Ecto neural progenitor cell (in vitro differentiated cells): ENCODE results near the gene RNF208.
A peak's percentile ranks its signal among the peaks of the same experiment; 100 is the strongest.
"Not testable (repeated sequence)": the region's sequence is repeated elsewhere in the genome, so short reads cannot be mapped to it uniquely, and the experiment has no call there.

Experiments used
- DNase-seq: peaks from one replicate; pipeline ENCODE4 v3.0.0-alpha.2; 2018; ENCODE audit warnings: low spot score

Gene RNF208

DNA sequence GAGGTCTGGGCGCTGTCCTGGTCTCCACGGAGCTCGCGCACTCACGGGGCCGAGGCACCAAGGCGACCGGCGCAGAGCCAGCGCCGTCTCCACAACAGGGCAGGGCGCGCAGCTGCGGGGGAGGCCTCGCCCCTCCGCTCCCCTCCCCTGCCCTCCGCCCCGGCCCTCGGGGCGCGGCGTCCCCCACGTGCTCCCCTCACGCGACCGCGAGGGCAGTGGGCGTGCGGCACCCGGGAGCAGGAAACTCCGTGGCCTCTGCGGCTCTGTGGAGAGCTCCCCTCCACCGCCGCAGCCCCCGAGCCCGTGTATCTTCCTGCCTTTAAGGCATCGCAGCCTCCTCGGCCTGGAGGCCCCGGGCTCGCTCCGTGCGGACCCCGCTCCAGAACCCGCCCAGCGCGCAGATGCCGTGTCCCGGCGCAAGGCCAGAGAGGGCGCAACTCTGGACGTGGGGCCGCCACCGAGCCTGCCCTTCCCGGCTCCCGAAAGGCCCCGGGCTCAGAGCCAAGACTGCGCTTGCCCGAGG, 18.3 kb upstream of the RNF208 start:
- no peak for DNase-seq

DNA sequence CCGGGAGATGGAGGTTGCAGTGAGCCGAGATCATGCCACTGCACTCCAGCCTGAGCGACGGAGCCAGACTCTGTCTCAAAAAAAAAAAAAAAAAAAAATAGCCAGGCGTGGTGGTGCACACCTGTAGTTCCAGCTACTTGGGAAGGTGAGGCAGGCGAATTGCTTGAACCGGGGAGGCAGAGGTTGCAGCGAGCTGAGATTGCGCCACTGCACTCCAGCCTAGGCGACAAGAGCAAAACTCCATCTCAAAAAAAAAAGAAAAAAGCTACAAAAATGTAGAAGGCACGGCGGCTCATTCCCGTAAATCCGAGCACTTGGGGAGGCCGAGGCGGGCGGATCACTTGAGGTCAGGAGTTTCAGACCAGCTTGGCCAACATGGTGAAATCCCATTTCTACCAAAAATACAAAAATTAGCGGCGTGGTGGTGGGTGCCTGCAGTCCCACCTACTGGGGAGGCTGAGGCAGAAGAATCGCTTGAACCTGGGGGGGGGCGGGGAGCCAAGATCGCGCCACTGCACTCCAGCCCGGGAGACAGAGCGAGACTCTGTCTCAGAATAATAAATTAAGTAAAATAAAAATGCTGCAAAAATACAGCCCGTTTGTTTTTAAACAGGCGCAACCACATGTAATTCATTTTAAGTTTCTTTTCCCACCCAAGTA, 17.6 kb upstream of the RNF208 start:
- DNase-seq, result not testable (repeated sequence)

- no peak for DNase-seq
Observed at GRCh38 chr9:137237759-137238726, 16.0 kb upstream of the RNF208 start.

GRCh38 chr9:137236936-137237421, 14.9 kb upstream of the RNF208 start:
- DNase-seq, result no peak

DNA sequence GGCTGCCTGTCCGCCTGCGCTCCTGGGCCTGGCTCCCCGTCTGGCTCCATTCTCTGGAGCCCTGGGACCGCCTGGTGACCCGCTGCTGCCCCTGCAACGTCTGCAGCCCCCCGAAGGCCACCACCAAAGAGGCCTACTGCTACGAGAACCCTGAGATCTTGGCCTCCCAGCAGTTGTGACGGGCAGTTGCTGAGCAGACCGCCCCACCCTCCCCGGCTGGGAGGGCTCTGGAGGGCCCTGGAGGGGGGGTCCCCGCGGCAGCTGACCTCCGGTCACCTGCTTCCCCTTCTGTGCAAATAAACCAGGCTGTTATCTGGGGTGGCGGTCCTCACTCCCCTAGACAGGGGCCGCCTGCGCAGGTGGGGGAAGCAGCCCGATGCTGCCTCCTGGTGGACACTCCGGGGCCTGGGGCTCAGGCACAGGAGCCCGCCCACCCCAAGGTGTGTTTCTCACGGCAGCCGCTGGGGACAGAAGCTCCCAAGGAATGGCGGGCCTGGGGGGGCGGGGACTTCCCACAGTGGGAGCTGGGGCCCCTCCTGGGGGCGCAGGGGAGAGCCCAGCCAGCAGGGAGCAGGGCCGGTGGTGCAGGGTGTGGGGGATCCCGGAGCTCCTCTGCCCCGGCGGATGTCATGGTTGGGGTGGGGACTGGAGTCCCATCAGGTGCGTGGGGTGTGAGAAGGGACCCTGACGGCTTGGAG, 14.3 kb upstream of the RNF208 start:
- DNase-seq, result peak; percentile 93

DNA sequence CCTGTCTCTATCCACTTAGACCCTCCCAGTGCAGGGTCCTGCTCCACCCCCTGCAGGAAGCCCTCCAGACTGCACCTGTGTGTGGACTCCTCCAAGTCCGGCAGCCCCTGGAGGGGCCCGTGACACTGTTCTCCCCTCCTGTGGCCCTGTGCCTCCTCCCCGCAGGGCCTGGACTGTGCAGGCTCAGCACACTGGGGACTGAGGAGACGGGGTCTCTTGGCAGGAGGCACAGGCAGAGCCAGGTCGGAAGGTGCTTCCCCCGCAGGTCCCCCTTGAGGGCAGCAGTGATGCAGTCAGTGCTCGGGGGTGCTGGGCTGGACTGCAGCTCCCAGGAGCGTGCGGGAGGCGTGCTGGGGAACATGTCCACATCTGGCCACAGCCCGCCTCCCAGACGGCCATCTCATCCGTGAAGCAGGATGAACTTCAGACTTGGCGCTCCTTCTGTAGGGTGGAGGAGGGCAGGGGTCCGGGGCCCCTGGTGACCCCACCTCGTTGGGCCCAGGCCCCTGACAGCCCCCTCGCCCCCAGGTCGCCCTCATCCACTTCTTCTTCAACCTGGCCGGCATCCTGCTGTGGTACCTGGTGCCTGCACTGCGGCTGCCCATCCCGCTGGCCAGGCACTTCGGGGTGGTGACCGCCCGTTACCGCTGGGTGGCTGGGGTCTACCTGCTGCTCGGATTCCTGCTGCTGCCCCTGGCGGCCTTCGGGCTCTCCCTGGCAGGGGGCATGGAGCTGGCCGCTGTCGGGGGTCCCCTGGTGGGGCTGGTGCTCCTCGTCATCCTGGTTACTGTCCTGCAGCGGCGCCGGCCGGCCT, 13.6 kb upstream of the RNF208 start:
- no peak for DNase-seq

DNA sequence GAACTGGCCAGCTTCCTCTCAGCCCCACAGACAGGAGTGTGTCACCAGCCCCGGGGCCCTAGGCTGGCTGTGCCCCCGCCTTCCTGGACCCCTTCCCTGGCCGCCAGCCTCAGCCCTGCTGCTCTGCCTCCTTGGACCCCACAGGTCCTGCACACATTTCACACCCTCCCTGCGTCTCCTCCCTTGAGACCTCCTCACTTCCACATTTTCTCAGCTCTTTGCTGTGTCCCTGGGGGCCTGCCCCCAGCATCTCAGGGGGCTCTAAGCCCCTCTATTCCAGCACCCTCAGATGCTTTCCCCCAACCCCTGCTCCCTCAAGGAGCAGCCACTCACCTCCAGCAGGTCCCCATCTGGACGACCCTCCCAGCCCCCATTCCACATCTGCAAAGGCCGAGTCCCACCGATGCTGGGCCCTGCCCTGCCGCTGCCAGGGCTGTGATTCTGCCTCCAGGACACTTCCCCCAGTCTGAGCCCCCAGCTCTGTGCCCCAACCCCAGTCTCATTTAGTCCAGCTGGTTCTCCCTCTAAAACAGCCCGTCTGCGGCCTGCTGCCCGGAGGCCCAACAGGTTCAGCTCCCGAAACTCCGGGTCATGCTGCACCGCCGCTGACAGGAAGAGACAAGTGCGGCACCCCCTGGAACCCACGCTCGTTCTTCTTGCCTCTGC, 12.9 kb upstream of the RNF208 start:
- no peak for DNase-seq

- no peak for DNase-seq
Observed at GRCh38 chr9:137234055-137234697, 12.1 kb upstream of the RNF208 start.

- DNase-seq, result no peak
Observed at GRCh38 chr9:137233143-137233980, 11.3 kb upstream of the RNF208 start.

DNA sequence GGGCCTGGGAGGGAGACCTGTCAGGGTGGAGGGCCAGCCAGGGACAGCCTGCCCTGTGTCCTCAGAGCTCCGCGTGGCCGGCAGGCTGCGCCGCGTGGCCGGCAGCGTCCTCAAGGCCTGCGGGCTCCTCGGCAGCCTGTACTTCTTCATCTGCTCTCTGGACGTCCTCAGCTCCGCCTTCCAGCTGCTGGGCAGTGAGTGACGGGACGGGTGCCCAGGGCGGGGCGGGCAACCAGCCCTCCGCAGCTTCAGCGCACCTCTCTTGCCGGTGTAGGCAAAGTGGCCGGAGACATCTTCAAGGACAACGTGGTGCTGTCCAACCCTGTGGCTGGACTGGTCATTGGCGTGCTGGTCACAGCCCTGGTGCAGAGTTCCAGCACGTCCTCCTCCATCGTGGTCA, 10.5 kb upstream of the RNF208 start:
- no peak for DNase-seq

GRCh38 chr9:137232101-137232500, 10.1 kb upstream of the RNF208 start:
- DNase-seq, result no peak

- no peak for DNase-seq
Observed at GRCh38 chr9:137231372-137232039, 9.5 kb upstream of the RNF208 start.

DNA sequence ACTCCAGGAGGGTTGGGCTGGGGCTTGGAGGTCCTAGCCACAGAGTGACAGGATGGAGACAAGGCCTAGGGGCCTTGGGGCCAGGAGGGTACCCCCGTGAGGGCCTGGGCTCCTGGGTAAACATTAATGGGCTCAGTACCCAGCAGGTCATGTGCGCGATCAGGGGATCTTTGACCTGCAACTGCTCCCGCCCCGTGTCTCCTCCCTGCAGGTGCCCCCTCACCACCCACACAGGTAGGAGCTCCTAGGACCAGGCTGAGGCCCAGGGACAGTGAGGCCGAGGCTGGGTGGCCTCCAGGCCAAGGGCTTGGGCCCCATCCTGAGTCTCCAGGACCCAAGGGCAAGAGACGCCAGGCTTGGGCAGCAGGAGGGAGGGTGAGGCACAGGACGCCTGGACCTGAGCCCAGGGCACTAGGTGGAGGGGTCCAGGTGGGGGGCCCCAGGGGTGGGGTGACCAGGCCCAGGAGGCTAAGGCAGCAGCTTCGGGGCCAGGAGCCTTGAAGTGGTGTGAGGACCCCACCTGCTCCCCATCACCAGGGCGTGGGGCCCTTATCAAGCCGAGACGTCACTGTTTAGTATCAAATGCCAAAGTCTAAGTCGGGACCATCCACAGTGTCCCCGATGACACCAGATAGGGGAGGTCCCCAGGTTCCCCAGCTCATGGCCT, 8.8 kb upstream of the RNF208 start, which contains the start of gene SLC34A3:
TSS of gene SLC34A3 (plus strand) at position 197 of the 667 bp plus-strand sequence. CDS start 802 bp downstream, outside the sequence.
- no peak for DNase-seq

DNA sequence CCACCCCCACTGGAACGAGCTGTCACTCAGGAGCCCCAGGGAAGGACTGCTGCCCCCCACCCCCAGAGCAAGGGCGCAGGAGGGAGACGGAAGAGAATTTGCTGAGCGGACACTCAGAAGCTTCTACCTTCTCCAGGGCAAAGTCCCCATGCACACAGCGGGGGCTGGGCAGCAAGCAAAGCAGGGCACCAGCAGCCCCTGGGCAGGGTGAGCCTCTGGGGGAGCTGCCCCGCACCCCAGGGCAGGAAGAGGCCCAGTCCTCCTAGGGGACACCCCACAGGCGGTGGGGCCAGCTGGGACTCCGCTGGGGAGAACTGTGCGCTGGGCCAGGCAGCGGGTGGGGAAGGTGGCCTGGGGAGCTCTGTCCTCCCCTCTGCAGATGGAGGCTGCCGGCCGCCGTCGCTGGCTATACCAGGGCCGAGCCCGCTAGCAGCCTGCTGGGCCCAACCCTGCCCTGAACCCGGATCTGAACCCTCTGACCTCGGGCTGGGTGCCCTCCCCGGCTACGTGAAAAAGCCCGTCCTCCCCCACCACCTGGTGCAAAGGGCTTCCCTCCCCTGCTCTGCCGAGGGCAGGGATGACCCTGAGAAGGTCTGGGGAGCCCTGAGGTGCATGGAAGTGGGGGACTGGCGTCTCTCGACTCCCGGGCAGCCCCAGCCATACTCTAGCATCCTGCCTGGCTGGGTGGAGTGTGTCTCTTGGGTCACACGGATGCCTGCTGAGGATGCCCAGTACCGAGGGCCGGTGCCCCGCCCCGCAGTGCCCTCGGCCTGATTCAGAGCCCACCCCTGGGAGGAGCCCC, 8.1 kb upstream of the RNF208 start:
- DNase-seq, result no peak

GRCh38 chr9:137228968-137229896, 7.2 kb upstream of the RNF208 start:
- no peak for DNase-seq

DNA sequence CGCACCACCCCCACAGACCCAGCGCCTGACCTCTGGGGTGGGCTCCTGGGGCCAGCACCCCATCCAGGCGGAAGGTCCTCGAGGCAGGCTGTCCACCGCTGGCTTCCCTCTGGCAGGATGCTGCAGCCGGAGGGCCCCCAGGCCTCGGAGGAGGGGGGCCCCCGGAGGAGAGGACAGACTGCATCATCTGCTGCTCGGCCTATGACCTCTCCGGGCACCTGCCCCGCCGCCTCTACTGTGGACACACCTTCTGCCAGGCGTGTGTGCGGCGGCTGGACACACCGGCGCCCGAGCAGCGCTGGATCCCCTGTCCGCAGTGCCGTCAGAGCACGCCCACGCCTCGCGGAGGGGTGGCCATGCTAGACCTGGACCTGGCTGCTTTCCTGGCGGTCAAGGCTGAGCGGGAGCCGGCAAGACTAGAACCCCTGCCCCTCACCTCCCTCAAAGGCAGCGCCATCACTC, 6.5 kb upstream of the RNF208 start:
- DNase-seq, result no peak
